ENCODE measurements around the gene TPP1. TPM values are rescaled to one million over a fixed set of nuclear protein-coding genes. Genes with fewer than 3 reads are reported as not detected.

Gene TPP1
- total RNA-seq, 1 donor from 2014 or later: 64.4 TPM

- intact Hi-C loops (cut with micrococcal nuclease): no loop called here
Observed at GRCh38 chr11:6596239-6596877, 22.9 kb downstream of the TPP1 start.

GRCh38 chr11:6594142-6594768, 25.0 kb downstream of the TPP1 start:
- intact Hi-C loops (cut with micrococcal nuclease): no loop called here

GRCh38 chr11:6588018-6588417, 31.2 kb downstream of the TPP1 start:
- intact Hi-C loops (cut with micrococcal nuclease): no loop called here

- intact Hi-C loops (cut with micrococcal nuclease): no loop called here
Observed at GRCh38 chr11:6587360-6587953, 31.8 kb downstream of the TPP1 start.

GRCh38 chr11:6586434-6587359, 32.5 kb downstream of the TPP1 start:
- intact Hi-C loops (cut with micrococcal nuclease): no loop called here

- intact Hi-C loops (cut with micrococcal nuclease): no loop called here
Observed at GRCh38 chr11:6584528-6584927, 34.7 kb downstream of the TPP1 start.

GRCh38 chr11:6583584-6583983, 35.6 kb downstream of the TPP1 start:
- intact Hi-C loops (cut with micrococcal nuclease): no loop called here

- intact Hi-C loops (cut with micrococcal nuclease): no loop called here
Observed at GRCh38 chr11:6579681-6580080, 39.5 kb downstream of the TPP1 start.

GRCh38 chr11:6578134-6578533, 41.1 kb downstream of the TPP1 start:
- intact Hi-C loops (cut with micrococcal nuclease): no loop called here

- intact Hi-C loops (cut with micrococcal nuclease): no loop called here
Observed at GRCh38 chr11:6576471-6577373, 42.5 kb downstream of the TPP1 start.

- intact Hi-C loops (cut with micrococcal nuclease): no loop called here
Observed at GRCh38 chr11:6574816-6575715, 44.2 kb downstream of the TPP1 start.

- intact Hi-C loops (cut with micrococcal nuclease): no loop called here
Observed at GRCh38 chr11:6572215-6572614, 47.0 kb downstream of the TPP1 start.

GRCh38 chr11:6571434-6572008, 47.7 kb downstream of the TPP1 start:
- intact Hi-C loops (cut with micrococcal nuclease): no loop called here

GRCh38 chr11:6570691-6571427, 48.4 kb downstream of the TPP1 start:
- intact Hi-C loops (cut with micrococcal nuclease): no loop called here

- intact Hi-C loops (cut with micrococcal nuclease): no loop called here
Observed at GRCh38 chr11:6569706-6570105, 49.5 kb downstream of the TPP1 start.

GRCh38 chr11:6568191-6568918, 50.9 kb downstream of the TPP1 start:
- intact Hi-C loops (cut with micrococcal nuclease): no loop called here

GRCh38 chr11:6567371-6567745, 51.9 kb downstream of the TPP1 start:
- intact Hi-C loops (cut with micrococcal nuclease): no loop called here

Measured in T-helper 2 cell treated with Interferon-gamma antibody and Interleukin-4, amounts not matched to agents 100 ng/mL and 5 ng/mL, for 36 hours (primary cell).